ENCODE measurements around the gene EVA1C. TPM values are rescaled to one million over a fixed set of nuclear protein-coding genes. Genes with fewer than 3 reads are reported as not detected.

EVA1C gene
- total RNA-seq, 1 experiment from 2014 or later, result 29.3 TPM

- no peak overlapping the region for H3K4me2 ChIP-seq (ENCODE audit: low read length)
- no peak for DNase-seq (ENCODE audit: low read depth, low spot score)
- intact Hi-C loops (cut with micrococcal nuclease), result no loop called here
- ChIA-PET POLR2A (no interaction called here), RAD21 (ENCODE audit: low non-redundant PET in 1 of 2, low total read pairs in 2 of 2, uncharacterized antibody in 2 of 2, unreplicated experiment in 2 of 2) (no interaction called here), CTCF (no interaction called here)
- TF ChIP-seq POLR2AphosphoS5 (IDR thresholded peaks at IDR 0.05; ENCODE audit: low read depth, low read length) (no peak), RAD21 (IDR thresholded peaks at IDR 0.05; ENCODE audit: low read depth) (no peak), TCF7L2 (IDR thresholded peaks at IDR 0.05; ENCODE audit: borderline replicate concordance, extremely low read depth, insufficient read depth, insufficient read length) (no peak), EGR1 (IDR thresholded peaks at IDR 0.05; ENCODE audit: low read depth) (no peak), ZFX (IDR thresholded peaks at IDR 0.05) (no peak), CTCF (IDR thresholded peaks at IDR 0.05 in 2 of 3, conservative IDR thresholded peaks at IDR 0.05 in 1 of 3; ENCODE audit: borderline replicate concordance in 1 of 3, insufficient read depth in 1 of 3, low read depth in 2 of 3, low read length in 2 of 3) (no peak)
- no peaks in the 10 kb centered on the region for H3K9me2 ChIP-seq (ENCODE audit: insufficient read depth)
- peaks cover 97% of the 10 kb centered on the region for H3K79me2 ChIP-seq (ENCODE audit: insufficient read depth, low read length)
- peaks cover 56 to 60% of the 10 kb centered on the region in 2 experiments for H3K36me3 ChIP-seq (ENCODE audit: control insufficient read depth in 1 of 2, insufficient read depth in 2 of 2, low read length in 2 of 2)
- no peak overlapping the region for H3K4me3 ChIP-seq (replicated peaks in 1 of 2; ENCODE audit: low read depth in 1 of 2, low read length in 2 of 2)
- H3K27ac ChIP-seq (ENCODE audit: low read depth, low read length), result no peak overlapping the region
- peaks cover 4% of the 10 kb centered on the region in 2 experiments; a peak in 3 of 4 replicates for H3K4me1 ChIP-seq (ENCODE audit: control insufficient read depth in 1 of 2, insufficient read depth in 2 of 2, low read length in 2 of 2)
- H3K9me3 ChIP-seq (ENCODE audit: control insufficient read depth in 1 of 2, insufficient read depth in 1 of 2, low read depth in 1 of 2, low read length in 2 of 2), result no peaks in the 10 kb centered on the region
- no peaks in the 10 kb centered on the region; the same call in 1 of the 2 replicates for H4K20me1 ChIP-seq (ENCODE audit: insufficient read depth)
- no TSS peak for BruUV-seq (replicated peaks)
- no peak overlapping the region for H3K9ac ChIP-seq (ENCODE audit: low read length)
- no peaks in the 10 kb centered on the region for H3K27me3 ChIP-seq (ENCODE audit: insufficient read depth, low read length)
- no peak overlapping the region for H2AFZ ChIP-seq (ENCODE audit: low read depth, low read length, poor library complexity, severe bottlenecking)
- 0 out of 2 replicates have a peak, but pooled peaks have one; percentile 14 for ATAC-seq
Observed at GRCh38 chr21:32377506-32377905, 35.0 kb upstream of the EVA1C start.

- H3K9me3 ChIP-seq (ENCODE audit: control insufficient read depth in 1 of 2, insufficient read depth in 1 of 2, low read depth in 1 of 2, low read length in 2 of 2), result no peaks in the 10 kb centered on the region
- no peak for ATAC-seq
- no peaks in the 10 kb centered on the region; the same call in 1 of the 2 replicates for H4K20me1 ChIP-seq (ENCODE audit: insufficient read depth)
- H3K9ac ChIP-seq (ENCODE audit: low read length), result no peak overlapping the region
- H3K4me3 ChIP-seq (replicated peaks in 1 of 2; ENCODE audit: low read depth in 1 of 2, low read length in 2 of 2), result no peak overlapping the region
- no peak for DNase-seq (ENCODE audit: low read depth, low spot score)
- CTCF ChIA-PET, result no interaction called here
- peaks cover 97% of the 10 kb centered on the region for H3K79me2 ChIP-seq (ENCODE audit: insufficient read depth, low read length)
- intact Hi-C loops (cut with micrococcal nuclease), result no loop called here
- H3K9me2 ChIP-seq (ENCODE audit: insufficient read depth), result no peaks in the 10 kb centered on the region
- RAD21 ChIA-PET (ENCODE audit: low non-redundant PET in 1 of 2, low total read pairs in 2 of 2, uncharacterized antibody in 2 of 2, unreplicated experiment in 2 of 2), result no interaction called here
- H3K4me2 ChIP-seq (ENCODE audit: low read length), result no peak overlapping the region
- H3K27ac ChIP-seq (ENCODE audit: low read depth, low read length), result no peak overlapping the region
- no TSS peak for BruUV-seq (replicated peaks)
- H3K4me1 ChIP-seq (ENCODE audit: control insufficient read depth in 1 of 2, insufficient read depth in 2 of 2, low read length in 2 of 2), result peaks cover 9% of the 10 kb centered on the region in 2 experiments; a peak in 3 of 4 replicates
- POLR2A ChIA-PET, result no interaction called here
- H3K36me3 ChIP-seq (ENCODE audit: control insufficient read depth in 1 of 2, insufficient read depth in 2 of 2, low read length in 2 of 2), result peaks cover 58 to 60% of the 10 kb centered on the region in 2 experiments
- no peak overlapping the region for H2AFZ ChIP-seq (ENCODE audit: low read depth, low read length, poor library complexity, severe bottlenecking)
- no peaks in the 10 kb centered on the region for H3K27me3 ChIP-seq (ENCODE audit: insufficient read depth, low read length)
- TF ChIP-seq ZNF274 (IDR thresholded peaks at IDR 0.05; ENCODE audit: low read depth, low read length) (no peak), MAX (IDR thresholded peaks at IDR 0.05) (no peak), SIN3A (IDR thresholded peaks at IDR 0.05; ENCODE audit: low read depth) (no peak), RAD21 (IDR thresholded peaks at IDR 0.05; ENCODE audit: low read depth) (no peak), REST (IDR thresholded peaks at IDR 0.05; ENCODE audit: low read depth) (no peak), ELF1 (IDR thresholded peaks at IDR 0.05; ENCODE audit: borderline replicate concordance, low read depth) (no peak), SP1 (IDR thresholded peaks at IDR 0.05; ENCODE audit: low read depth) (no peak), EZH2phosphoT487 (IDR thresholded peaks at IDR 0.05; ENCODE audit: borderline replicate concordance) (no peak), YY1 (IDR thresholded peaks at IDR 0.05; ENCODE audit: extremely low read depth, insufficient replicate concordance, low read depth, low read length) (no peak), CEBPB (IDR thresholded peaks at IDR 0.05; ENCODE audit: low read depth) (no peak), EZH2 (IDR thresholded peaks at IDR 0.05) (no peak), EGR1 (IDR thresholded peaks at IDR 0.05; ENCODE audit: low read depth) (no peak), ZFX (IDR thresholded peaks at IDR 0.05) (no peak)
Observed at GRCh38 chr21:32377991-32378390, 34.5 kb upstream of the EVA1C start.

Data from HCT116 (cell line).